Suppressor macrophage treated with lipopolysaccharide for 4 hours (primary cell): ENCODE data around the gene MPP1.
"Not testable (repeated sequence)": the region's sequence is repeated elsewhere in the genome, so short reads cannot be mapped to it uniquely, and the experiment has no call there.

ENCODE experiments used
- DNase-seq: peaks from one replicate; pipeline ENCODE4 v3.0.0-alpha.2; 2020

MPP1 gene

DNA sequence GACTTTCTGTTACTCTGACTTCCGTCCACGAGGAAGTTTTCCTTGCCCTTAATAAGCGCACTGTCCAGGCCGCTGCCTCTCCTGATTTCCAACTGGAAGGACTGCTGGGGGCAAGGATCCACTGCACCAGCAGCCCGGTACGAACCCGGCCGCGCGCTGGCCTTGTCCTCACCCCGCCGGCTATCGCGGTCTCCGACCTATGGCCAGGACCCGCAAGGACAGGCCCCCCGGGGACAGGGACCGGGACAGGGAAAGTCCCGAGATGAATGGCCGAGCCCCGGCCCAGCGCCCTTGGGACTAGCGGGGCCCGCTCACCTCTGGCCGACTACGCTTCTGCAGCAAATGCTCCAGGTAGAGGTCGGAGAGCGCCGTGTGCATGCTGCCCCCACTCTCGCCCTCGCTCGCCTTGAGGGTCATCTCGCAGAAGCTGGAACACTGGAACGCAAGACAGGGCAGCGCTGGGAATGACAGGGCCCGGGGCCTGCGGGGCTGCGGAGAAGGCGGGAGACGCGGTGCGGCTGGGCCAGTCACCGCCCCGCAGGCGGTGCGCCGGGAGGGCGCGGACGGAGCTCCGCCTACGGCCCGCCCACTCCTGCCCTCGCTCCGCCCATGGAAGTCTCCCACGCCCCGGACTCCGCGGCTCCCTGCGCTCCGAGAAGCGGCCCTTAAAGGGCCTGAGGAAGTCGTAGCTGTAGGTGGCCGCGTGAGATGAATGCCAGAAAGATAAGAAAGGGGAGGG, at the start of gene MPP1:
TSS of gene MPP1 (minus strand) at position 529 of the 739 bp plus-strand sequence. CDS start at position 417, 112 bp downstream.
- peak; percentile 82 for DNase-seq

DNA sequence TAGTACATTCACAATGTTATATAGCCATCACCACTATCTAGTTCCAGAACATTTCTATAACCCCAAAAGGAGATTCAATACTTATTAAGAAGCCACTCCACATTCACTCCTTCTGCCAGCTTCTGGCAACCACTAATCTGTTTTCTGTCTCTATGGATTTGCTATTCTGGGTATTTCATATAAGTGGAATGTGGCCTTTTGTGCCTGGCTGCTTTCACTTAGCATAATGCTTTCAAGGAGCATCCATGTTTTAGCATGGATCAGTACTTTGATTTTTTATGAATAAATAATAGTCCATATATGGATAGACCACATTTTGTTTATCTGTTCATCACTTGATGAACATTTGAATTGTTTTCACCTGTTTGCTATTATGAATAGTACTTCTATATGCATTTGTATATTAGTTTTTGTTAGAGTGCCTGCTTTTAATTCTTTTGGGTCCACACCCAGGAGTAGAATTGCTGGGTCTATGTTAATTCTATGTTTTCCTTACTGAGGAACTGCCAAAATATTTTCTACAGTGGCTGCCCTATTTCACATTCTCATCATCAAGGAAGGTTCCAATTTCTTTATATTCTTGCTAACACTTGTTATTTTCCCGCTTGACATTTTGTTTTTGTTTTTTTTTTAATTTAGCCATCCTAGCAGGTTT, 45.8 kb upstream of the MPP1 start:
- DNase-seq = no peak

DNA sequence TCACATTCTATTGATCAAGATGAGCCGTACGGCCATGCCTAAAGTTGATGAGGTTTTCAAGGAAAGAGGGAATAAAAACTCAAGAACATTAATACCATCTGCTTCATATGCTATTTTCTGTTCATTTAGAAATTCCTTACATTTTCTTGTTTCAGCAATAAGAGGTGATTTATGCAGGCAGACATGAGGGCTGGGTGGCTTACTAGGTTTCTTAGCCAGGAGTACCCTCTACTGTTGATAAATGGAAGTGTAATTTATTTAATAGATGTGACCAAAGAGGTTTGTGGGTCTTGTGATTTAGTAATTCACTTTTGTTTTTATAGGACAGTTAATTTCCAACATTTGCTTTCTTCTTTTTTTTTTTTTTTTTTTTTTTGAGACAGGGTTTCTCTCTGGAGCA, 35.6 kb upstream of the MPP1 start:
- DNase-seq = peak; percentile 59

DNA sequence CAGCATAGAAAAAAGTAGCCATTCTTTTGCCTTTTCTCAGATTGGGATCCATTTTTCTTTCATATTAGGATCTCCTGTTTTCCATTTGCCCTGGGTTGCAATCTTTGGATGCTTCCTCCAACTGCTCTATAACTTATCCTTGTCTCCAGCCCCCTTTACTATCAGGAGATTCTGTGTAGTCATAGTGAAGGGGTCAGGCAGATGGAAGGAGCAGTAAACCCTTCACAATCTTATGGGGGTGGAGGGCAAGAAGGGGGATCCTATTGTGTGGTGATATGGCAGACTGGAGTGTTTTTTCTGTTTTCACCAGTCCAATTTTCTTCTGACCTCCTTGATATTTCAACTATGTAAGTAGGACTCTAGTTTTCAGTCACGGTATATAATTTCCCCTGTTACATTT, 30.9 kb upstream of the MPP1 start:
- DNase-seq = no peak

DNA sequence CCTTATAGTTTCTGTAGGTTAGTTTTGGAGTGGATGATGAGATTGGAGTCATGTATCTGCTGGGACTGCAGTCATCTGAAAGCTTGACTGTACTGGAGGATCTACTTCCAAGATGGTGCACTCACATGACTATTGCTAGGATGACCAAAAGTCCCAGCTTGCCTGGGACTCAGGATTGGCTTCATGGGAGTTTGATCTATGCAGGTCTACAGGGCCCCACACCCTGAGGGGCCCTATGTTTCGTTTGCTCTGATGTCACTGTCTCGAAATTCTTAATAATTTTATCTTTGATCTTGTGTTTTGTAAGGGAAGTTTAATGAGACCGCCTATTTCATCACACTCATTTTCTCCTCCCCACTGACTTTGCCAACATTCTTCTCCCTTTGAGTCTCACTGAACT, 29.3 kb upstream of the MPP1 start, which contains the start of gene SMIM9:
TSS of gene SMIM9 (minus strand) at position 101 of the 400 bp plus-strand sequence. CDS start 3,806 bp downstream, outside the sequence.
- DNase-seq = no peak

DNA sequence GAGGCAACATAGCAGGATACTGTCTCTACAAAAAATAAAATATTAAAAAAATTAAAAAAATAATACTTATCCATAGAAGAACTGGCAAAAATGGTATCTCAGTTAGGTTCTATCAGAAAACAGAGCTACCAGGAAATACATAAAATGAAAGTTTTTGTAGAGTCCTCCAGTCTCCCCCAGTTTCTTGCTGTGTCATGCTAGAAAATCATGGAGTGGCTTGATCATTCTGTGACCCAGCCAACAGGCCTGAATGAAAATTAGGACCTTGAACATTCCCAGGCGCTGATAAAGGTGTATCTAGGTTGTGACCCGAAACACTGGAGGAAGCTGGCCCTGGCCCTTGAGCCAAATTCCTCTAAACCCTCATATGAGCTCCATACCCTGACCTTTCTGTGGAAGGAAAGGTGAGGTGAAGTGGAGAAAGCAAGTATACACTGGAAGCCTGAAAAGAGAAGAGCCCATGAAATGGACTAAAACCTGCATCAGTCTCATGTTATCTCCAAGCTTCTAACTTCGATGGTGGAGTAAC, 28.5 kb upstream of the MPP1 start:
- DNase-seq = no peak

DNA sequence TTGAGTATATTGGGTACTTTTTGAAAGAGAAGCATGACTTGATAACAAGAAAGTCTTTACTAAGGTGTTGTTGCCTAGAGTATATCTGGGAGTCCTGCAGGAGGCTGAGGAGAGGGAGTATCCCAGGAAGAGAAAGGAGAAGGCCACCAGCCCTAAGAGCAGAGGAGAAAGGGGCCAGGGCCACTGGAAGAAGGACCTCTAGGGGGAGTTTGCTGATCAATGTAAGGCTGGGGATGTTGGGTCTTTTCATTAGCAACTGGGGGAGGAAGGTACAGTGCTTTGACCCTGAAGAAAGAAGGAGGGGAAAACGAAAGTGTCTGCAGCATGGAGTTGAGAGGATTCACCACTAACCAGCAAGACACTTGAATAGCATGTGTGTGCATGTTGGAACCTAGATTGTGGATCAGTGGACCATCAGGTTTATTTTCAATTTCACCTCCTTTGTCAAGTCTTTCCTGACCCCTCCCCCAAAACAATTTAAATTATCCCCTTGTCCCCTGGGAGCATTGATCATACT, 24.7 kb upstream of the MPP1 start:
- DNase-seq = no peak

DNA sequence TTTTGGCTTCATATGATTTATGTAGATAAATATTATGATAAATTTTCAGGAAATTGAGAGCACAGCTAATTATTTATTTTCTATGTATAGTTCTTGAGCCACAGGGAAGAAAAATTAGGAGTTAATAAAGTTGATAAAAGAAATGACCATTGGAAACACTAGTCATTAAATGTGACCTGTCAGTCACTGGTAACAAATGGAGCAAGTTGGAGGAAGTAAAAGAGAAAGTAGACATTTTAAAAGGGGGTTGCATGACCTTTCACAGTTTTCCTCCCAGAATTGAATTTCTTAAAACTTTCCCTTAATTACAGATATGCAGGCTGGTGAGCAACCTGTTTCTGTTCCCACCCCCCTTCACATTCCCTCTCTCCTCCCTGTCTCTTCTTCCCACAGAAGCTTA, 23.8 kb upstream of the MPP1 start:
- peak; percentile 33 for DNase-seq

DNA sequence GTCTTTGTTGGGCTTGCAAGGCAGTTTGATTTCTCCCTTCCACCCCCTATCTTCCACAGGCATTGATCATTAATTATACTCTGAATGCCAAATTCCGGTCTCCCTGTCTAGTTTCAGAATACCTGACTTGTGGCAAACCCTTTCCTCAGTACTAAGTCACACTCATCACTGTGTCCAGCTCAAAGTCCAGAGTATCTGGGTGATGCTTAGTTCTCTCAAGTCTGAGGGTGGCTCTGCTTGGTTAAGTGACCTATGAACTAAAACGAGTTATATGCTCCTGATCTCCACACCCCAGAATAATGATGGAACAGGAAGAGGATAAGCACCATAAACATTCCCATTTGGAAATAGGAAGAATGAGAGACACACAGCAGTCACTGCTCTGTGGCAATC, 22.7 kb upstream of the MPP1 start:
- DNase-seq = no peak

DNA sequence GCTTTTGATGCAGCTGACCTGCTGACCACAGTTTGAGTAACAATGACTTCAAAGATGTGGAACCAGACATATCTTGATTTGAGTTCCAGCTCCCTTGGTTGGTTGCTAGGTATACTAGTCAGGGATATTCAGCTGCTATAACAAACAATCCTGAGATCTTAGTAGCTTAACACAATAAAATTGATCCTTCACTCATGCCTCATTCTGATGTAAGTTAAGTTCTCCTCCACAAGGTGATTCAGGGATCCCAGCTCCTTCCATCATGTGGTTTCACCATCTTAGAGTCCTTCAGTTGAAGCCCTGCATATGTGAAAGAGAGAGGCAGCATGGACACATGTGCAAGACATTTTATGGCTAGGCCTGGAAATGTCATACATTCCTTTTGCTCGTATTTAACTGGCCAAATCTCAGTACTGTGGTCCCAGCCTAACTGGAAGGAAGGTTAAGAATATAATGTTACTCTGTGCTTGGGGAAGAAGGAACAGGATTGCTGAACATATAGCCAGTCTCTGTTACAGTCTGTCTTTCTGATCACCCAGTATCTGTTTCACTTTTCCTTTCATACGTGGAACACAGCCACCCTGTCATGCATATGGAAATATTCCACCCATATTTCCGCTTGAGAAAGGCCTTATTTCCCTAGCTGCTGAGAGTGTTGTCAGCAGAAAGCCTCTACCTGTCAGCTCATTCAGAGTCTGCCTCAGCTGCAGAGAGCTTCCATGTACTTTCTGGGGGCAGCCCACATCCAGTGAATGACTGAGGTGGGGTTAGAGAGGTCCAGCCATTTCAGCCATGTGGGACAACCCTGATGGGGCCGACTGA, 22.1 kb upstream of the MPP1 start:
- peak; percentile 57 for DNase-seq

DNA sequence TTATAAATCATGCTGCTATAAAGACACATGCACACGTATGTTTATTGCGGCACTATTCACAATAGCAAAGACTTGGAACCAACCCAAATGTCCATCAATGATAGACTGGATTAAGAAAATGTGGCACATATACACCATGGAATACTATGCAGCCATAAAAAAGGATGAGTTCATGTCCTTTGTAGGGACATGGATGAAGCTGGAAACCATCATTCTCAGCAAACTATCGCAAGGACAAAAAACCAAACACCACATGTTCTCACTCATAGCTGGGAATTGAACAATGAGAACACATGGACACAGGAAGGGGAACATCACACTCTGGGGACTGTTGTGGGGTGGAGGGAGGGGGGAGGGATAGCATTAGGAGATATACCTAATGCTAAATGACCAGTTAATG, 20.3 kb upstream of the MPP1 start:
- DNase-seq = not testable (repeated sequence)

DNA sequence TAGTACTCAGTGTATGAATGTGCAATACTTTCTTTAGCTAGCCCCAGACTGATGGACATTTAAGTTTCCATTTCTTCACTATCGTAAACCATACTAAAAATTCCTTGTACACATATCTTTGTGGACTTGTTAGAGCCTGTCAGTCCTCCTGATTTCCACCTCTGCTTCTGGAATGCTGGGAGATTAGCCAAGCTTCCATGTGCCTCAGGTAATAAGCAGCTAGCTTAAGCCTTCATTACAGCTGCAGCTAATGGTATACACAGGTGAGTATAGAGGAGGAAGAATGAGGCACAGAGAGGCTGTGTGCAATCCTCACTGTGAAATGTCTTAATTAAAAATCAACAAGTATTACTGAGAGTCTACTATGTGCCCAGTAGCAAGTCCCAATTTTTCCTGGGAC, 19.4 kb upstream of the MPP1 start:
- DNase-seq = no peak

DNA sequence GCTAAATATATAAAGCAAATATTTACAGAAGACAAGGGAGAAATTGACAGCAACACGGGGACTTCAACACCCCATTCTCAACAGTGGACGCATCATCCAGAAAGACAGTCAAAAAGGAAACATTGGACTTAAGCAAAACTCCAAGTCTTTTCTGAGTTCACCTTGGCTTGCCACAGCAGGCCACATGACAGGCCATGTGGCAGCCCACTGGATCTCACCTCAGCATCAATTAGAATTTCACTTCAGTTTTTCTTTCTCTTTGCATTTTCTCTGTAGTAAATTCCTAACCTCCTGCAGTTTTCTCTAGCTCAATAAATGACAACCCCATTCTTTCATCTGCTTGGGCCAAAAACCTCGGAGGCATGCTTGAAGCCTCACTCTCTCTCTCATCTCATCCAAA, 16.7 kb upstream of the MPP1 start:
- no peak for DNase-seq

DNA sequence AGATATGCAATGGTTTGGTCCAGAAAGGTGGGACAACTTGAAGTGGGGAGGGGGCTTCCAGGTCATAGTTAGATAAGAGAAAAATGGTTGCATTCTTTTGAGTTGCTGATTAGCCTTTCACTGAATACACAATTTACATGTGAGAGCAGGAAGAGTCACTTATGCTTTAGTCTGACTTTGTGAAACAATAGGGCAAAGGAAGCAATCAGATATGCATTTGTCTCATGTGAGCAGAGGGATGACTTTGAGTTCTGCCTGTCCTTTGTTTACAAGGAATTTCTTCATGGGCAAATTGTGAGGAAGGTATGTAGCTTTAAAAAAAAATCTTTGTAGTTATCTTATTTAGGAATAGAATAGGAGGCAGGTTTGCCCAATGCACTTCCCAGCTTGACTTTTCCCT, 16.2 kb upstream of the MPP1 start:
- DNase-seq = no peak

DNA sequence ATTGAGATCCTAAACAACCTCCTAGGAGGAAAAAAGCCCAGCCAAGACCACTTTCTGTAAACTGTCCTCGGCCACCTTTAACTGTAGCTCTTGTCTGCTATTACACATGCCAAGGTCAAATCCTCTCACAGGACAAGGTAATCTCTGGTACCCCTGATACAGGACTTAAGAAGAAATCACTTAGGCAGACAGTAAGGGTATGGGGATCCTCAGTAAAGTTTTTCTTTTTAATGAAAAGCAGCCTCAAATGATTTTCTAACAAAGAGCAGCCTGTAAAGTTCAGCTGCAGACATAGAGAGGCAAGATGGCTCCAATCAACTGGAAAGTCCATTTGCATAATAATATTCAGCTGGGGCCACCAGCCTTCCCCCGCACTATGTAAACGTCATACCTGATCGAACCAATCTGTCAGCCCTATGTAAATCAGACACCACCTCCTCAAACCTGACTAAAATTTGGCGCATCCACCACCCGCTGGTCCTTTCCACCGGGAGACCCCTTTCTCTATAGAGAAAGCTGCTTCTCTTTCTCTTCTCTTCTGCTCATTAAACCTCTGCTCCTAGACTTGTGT, 14.6 kb upstream of the MPP1 start:
- DNase-seq = no peak

DNA sequence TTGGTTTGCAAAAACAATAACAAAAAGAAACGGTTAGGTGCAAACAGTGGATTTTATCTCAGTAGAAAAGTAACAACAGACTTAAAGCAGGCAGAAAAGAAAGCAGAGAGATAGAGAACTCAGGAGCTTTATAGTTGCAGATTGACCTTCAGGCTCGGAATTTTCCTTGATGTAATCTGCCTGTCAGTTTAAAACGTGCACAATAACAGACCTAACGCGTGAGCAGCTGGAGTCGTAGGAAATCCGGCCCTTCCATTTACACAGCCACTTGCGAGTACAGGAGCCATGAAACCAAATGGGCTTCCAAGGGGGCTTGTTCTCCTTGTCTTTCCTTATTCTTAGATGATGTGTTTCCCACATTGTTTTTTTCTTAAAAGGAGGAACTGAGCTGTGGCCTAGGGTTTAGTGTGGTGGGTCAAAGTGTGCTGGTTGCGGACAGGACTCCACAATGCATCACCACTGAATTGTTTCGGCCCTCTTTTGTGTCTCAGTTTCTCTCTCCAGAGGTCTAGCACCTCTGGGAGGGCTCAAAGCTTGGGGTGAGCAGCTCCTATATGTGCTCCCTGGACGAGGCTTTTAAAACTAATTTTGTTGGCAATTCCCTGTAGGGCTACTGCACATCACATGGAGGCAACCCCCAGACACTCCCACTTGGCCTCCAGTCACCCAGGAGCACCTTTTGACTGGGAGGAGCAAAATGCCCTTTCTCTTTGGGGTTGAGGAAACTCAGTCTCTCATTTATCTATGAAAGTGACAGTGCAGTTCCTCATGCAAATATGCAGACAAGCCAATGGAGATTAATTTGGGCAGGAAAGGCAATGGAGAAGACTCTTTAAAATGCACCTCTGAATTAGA, 13.9 kb upstream of the MPP1 start:
- no peak for DNase-seq

DNA sequence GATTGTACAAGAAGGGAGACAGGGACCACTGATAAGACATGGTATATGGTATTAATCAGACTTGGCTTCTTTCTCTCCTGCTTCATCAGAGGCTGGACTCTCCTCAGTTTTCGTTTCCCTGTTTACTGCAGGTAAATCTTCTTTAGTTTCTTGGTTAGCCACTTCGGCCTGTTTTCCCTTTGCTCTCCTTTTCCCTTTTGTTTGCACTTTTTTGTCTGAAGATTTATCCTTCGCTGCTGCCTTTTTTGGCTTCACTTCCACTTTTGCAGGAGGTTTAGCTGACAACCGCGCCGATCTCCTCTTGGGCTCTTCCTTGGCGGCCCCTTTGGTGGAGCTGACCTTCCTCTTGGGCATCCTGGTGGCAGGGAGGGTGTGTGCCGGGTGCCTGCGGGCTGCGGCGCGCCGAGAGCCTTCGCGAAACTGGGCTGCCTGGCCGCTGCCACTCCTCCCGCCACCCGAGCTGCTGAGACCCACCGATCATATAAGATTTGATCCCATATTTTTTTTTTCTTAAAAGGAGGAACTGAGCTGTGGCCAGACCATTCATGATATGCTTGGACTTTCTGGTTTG, 11.8 kb upstream of the MPP1 start:
- not testable (repeated sequence) for DNase-seq

DNA sequence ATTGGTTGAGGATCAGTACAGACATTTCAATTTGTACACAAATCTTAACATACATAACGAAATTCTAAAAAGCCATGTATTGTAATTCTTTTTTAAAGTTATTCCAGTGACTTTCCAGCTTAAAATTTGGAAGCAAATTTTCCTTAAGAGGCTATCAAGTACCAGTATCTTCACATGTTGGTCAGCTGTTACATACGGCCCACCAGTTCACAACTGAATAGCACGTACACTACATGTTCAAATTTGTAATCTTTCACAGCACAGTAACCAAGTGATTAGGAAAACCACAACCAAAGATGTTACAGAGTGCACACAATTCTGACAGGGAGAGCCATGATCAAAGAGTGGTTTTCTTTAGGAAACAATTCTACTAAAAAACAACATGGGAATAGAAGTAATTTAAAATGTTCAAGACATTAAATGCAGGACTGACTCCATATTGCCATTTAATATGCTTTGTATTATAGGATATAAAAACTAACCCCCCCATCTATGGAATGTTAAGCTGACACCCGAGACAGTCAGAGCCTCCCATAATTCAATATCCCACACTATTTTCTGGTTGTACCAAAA, 11.1 kb upstream of the MPP1 start:
- DNase-seq = not testable (repeated sequence)

DNA sequence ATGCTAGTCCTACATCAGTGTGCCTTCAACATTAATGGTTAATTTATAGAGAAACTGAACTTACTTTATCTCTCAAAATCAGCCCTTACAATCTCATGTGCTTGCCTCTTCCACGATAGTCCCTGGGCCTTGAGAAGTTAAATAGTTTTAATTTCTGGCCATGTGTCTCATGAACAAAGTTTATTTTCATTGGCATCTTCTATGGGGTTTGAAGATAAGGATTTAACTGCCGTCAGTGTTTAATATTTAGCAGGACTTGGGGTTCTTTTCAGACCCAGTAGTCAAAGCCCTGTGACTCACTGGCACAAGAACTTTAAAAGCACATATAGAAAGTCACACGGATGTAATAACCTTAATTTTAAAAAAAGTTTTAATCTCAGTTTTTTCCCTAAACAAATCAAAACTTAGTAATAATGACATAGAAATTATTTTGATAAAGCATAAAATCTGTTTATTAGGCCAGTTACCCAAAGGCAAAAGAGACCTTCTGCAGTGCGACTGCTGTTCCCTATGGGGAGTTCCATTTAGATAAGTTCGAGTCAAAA, 10.1 kb upstream of the MPP1 start:
- no peak for DNase-seq

DNA sequence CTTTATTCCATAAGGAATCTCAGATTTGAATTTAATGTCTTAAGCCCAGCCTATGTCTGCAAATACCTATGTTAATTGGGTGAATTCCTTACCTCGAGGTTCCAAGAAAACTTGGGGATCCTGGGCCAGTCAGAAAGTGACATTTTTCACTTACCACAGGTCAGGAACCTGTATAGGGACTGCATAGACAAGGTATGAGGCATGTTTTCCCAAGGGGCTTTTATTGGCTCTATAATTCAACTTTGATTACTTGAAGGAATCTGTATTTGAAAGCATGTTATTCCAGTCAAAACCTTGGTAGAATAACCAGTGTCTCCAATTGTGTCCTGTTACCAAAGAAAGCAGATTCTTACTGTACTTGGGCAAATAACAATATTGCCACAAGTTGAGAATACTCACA, 8.5 kb upstream of the MPP1 start:
- DNase-seq = no peak
